ENCODE data around the gene TADA2B. TPM values are rescaled to one million over a fixed set of nuclear protein-coding genes. Genes with fewer than 3 reads are reported as not detected.

The TADA2B gene
- total and polyA plus RNA-seq, 2 experiments from 2014 or later: 15.4 to 20.1 TPM

DNA sequence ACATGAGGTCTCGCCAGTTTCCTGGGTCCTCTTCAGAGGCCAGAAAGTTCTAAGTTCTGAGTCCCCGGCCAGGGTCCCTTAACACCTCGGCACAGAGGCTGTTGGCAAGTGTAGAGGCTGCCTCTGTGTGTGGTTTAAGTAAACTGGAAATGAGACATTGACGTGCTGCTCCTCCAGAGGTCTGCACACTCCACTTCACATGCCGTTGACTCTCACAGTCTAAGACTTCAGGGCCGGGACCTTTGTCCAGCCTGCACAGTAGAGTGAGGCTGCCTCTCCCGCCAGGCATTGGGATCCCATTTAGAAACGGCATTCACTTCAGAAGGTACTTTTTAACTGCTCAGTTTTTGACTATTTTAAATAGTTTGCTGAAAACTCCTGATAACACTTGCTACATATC is 10.6 kb upstream of the TADA2B start:
- Histone ChIP-seq H2AFZ (no peak overlapping the region), H4K20me1 (ENCODE audit: insufficient read depth, poor library complexity, severe bottlenecking) (no peaks in the 10 kb centered on the region), H3K4me3 (no peak overlapping the region), H3K4me2 (no peak overlapping the region), H3K36me3 (replicated peaks; ENCODE audit: insufficient read depth, low read depth) (peaks cover 3% of the 10 kb centered on the region), H3K27ac (no peak overlapping the region), H3K9me2 (replicated peaks; ENCODE audit: insufficient read depth) (no peaks in the 10 kb centered on the region), H3K9me3 (ENCODE audit: low read depth) (no peaks in the 10 kb centered on the region), H3K79me2 (no peaks in the 10 kb centered on the region), H3K4me1 (ENCODE audit: insufficient read depth) (peaks cover 6% of the 10 kb centered on the region), H3K27me3 (no peaks in the 10 kb centered on the region)
- no peak for DNase-seq (ENCODE audit: low spot score)
- TF ChIP-seq CTCF (IDR thresholded peaks at IDR 0.05; ENCODE audit: poor library complexity) (no peak), EZH2 (IDR thresholded peaks at IDR 0.05; ENCODE audit: borderline replicate concordance) (no peak), EZH2phosphoT487 (IDR thresholded peaks at IDR 0.05; ENCODE audit: low read depth, severe bottlenecking, unreplicated experiment) (no peak)
- WGBS (ENCODE audit: low lambda C conversion rate, missing lambda C conversion rate): 84% methylated on average over 8 of the region's 8 CpGs

DNA sequence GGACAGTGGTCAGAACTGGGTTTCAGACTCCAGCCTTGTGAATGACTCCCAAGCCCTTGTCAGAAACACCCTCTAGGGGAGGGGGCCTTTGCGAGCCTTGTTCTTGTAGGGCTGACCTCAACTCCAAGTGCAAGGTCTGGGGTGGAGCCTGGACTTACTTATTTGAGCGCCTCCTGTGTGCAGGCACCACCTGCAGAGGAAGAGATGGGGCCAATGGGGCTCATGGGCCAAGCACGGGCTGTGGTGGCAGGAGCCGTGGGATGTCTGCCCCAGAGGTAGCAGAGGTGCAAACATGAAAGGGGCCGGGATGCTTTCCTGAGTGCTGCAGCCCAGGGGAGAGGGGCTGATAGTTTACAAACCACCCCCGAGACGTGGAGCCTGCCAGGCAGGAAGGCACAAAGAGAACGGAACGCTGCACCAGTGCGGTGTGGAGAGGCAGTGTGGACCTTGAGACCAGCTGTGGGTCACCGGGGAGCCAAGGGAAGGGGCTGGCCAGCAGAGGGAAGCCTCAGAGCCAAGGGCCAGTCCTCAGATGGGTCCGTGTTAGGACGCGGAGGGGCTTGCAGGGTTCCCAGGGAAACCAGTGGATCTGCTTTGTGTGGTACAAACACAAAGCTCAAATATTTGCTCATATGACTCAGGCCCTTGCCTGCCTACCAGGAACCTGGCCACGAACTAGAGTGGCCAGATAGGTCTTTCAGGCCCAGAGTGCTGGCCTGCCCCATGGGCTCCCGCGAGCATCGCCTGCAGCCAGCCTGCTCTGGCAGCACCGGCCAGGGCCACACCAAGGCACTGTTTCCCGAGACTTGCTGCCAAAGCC is 8.7 kb upstream of the TADA2B start:
- Histone ChIP-seq H3K4me3 (no peak overlapping the region), H3K27me3 (no peaks in the 10 kb centered on the region)
- no peak for TF ChIP-seq EZH2phosphoT487 (IDR thresholded peaks at IDR 0.05; ENCODE audit: low read depth, severe bottlenecking, unreplicated experiment)
- no peak for TF ChIP-seq EZH2 (IDR thresholded peaks at IDR 0.05; ENCODE audit: borderline replicate concordance)
- no peak for TF ChIP-seq CTCF (IDR thresholded peaks at IDR 0.05; ENCODE audit: poor library complexity)

DNA sequence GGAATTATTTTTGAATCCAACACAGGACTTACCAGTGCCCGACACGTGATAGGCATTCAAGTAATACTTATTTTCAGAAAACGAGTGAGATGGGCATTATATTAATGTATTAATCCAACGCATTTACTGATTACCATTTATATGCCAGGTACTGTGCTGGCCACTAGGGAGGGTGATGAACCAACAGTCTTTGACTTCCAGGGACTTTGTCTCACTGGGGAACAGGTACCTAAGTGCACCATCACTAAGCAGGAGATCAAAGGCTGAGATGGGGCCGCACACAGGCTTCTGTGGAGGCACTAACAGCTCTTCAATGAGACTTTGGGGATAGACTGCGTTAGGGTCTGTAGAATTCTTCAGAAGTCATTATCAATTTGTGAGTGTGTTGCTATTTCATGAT is 5.7 kb upstream of the TADA2B start:
- DNase-seq (ENCODE audit: low spot score): no peak
- H3K27ac ChIP-seq: no peak overlapping the region
- no peaks in the 10 kb centered on the region for H3K9me3 ChIP-seq (ENCODE audit: low read depth)
- H3K79me2 ChIP-seq: peaks cover 3% of the 10 kb centered on the region
- no peaks in the 10 kb centered on the region for H3K9me2 ChIP-seq (replicated peaks; ENCODE audit: insufficient read depth)
- no peaks in the 10 kb centered on the region for H4K20me1 ChIP-seq (ENCODE audit: insufficient read depth, poor library complexity, severe bottlenecking)
- H3K4me3 ChIP-seq: no peak overlapping the region
- TF ChIP-seq EZH2phosphoT487 (IDR thresholded peaks at IDR 0.05; ENCODE audit: low read depth, severe bottlenecking, unreplicated experiment) (no peak), EZH2 (IDR thresholded peaks at IDR 0.05; ENCODE audit: borderline replicate concordance) (no peak), CTCF (IDR thresholded peaks at IDR 0.05; ENCODE audit: poor library complexity) (no peak)
- no peak overlapping the region for H3K4me2 ChIP-seq
- peaks cover 14% of the 10 kb centered on the region for H3K4me1 ChIP-seq (ENCODE audit: insufficient read depth)
- no peaks in the 10 kb centered on the region for H3K36me3 ChIP-seq (replicated peaks; ENCODE audit: insufficient read depth, low read depth)
- no peak overlapping the region for H2AFZ ChIP-seq
- WGBS (ENCODE audit: low lambda C conversion rate, missing lambda C conversion rate): 79% methylated on average over 6 of the region's 6 CpGs
- no peaks in the 10 kb centered on the region for H3K27me3 ChIP-seq

More for the DNA sequence above, 8.7 kb upstream of the TADA2B start:
- no peaks in the 10 kb centered on the region for H3K9me2 ChIP-seq (replicated peaks; ENCODE audit: insufficient read depth)
- no peaks in the 10 kb centered on the region for H3K9me3 ChIP-seq (ENCODE audit: low read depth)
- peak overlapping the region; percentile 62 for H3K4me2 ChIP-seq
- H3K36me3 ChIP-seq (replicated peaks; ENCODE audit: insufficient read depth, low read depth): peaks cover 3% of the 10 kb centered on the region
- no peaks in the 10 kb centered on the region for H3K79me2 ChIP-seq
- WGBS (ENCODE audit: low lambda C conversion rate, missing lambda C conversion rate): 60% methylated on average over 20 of the region's 20 CpGs
- DNase-seq (ENCODE audit: low spot score): peak; percentile 78
- peak overlapping the region; percentile 71 for H3K27ac ChIP-seq
- H4K20me1 ChIP-seq (ENCODE audit: insufficient read depth, poor library complexity, severe bottlenecking): no peaks in the 10 kb centered on the region
- peaks cover 6% of the 10 kb centered on the region for H3K4me1 ChIP-seq (ENCODE audit: insufficient read depth)
- H2AFZ ChIP-seq: no peak overlapping the region

All from hepatocyte (in vitro differentiated cells).